Measurements from ENCODE around the gene ANKRD12.

The ANKRD12 gene

DNA sequence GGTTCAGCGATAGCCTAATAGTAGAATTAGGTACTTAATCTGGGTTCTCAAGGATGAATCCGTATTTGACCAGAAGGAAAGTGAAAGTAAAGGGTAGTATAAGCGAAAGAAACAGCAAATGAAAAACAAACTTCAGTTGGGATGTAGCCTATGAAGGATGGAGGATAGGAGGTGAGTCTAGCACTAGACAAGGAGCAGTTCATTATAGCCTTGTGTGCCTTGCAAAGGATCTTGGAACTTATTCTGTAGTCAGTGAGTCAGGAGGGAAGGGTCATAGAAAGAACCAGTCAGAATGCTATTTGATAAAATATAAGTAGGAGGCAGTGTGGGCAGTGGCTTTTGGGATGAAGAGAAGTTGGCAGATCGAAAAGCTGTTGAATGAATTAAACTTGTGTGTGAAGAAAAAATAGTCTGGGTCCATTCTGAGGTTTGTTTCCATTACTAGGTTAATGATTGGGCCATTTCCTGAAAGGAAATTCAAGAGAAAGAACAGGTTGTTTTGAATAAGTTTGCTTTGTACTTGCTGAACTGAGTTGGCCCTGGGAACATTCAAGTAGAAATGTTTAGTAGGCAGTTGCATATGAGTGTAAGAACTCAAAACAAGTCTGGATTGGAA is 48.5 kb downstream of the ANKRD12 start:
- DNase-seq (ENCODE audit: low read depth in 2 of 2), result no peak

DNA sequence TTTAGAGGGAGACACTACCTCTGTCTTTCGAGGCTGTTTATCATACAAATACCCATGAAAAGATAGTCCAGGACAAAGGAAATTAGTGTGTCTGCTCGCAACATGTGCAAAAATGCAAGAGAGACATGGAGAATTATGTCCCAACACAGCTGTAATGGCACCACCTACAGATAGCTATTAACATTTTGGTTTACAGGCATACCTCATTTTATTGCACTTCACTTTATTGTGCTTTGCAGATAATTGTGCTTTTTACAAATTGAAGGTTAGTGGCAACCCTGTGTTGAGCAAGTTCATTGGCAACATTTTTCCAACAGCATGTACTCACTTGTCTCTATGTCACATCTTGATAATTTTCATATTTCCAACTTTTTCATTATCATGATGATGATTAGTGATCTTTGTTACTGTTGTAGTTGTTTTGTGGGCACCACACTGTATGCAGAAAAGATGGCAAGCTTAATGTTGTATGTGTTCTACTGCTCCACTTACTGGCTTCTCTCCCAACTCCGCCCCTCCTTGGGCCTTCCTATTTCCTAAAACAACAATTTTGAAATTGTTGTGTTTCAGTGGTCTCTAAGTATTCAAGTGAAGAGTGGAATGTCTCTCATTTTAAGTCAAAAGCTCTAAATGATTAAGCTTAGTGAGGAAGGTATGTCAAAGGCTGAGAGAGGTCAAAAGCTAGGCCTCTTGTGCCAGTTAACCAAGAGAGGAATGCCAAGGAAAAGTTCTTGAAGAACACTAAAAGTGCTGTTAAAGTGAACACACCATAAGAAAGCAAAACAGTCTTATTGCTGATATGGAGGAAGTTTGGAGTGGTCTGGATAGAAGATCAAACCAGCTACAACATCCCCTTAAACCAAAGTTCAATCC is 52.0 kb downstream of the ANKRD12 start:
- DNase-seq (ENCODE audit: low read depth in 2 of 2), result no peak

DNA sequence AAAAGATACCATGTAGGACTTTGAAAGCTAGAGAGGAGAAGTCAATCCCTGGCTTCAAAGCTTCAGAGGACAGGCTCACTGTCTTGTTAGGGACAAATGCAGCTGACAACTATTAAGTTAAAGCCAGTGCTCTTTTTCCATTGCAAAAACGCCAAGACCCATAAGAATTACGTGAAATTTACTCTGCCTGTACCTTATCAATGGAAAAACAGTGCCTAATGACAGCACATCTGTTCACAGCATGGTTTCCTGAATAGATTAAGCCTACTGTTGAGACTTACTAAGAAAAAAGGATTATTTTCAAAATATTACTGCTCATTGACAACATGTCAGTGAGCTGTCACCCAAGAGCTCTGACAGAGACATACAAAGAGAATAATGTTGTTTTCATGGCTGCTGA is 52.9 kb downstream of the ANKRD12 start:
- no peak for DNase-seq (ENCODE audit: low read depth in 2 of 2)

DNA sequence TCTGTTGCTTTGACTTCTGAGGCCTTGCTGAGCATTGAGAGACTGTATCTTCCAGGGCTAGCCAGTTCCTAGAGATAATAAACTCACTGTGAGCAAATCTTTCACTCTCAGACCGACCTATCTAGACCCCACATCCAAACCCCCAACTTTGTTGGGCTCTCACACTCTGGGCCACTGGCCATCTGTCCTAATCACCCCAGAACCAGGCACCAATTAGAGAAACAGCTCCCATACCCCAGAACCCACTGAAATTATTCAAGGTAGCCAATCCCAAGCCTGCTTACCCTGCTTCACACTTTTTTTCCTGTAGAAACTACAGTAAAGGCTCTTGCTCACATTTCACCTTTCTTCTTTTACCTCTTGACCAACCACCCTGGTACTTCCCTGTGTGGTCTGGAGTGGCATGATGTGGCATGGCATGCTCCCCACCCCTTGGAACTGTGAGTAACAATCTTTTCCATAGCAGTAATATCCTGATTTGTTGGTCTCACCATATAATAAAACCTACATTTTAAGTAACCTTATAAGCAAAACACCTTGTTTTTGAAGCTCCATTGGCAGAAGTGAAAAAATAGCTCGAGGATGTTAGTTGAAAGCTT is 55.2 kb downstream of the ANKRD12 start:
- DNase-seq (ENCODE audit: low read depth in 2 of 2), result no peak

DNA sequence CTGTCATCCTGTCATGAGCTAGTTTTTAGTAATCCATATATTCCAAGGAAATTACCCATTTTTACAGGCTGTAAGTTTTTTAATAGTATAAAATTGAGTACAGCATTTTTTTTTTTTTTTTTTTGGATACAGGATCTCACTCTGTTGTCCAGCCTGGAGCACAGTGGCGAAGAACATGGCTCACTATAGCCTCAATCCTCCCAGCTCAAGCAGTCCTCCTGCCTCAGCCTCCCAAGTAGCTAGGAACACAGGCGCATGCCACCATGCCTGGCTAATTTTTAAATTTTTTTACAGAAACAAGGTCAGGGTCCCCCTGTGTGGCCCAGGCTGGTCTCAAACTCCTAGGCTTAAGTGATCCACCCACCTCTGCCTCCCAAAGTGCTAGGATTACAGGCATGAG is 56.5 kb downstream of the ANKRD12 start:
- DNase-seq (ENCODE audit: low read depth in 2 of 2), result no peak

DNA sequence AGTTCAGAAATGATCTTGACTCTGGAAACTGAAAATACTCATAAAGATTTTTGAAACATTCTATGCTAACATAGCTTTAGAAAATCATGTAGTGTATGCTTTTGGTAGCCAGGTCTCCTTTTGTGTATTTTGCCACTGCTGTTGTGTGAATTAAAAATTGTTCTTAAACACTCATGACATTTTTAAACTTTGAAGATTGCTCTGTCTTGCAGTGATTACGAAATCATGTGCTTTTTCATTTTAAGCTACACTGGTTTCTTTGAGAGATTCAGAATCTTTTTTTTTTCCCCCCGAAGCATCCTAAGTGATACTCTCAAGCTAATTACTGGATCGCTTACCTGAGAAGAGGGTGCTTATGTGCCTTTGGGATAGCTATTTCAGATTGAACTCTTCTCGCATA is 60.0 kb downstream of the ANKRD12 start:
- DNase-seq (ENCODE audit: low read depth in 2 of 2), result no peak

DNA sequence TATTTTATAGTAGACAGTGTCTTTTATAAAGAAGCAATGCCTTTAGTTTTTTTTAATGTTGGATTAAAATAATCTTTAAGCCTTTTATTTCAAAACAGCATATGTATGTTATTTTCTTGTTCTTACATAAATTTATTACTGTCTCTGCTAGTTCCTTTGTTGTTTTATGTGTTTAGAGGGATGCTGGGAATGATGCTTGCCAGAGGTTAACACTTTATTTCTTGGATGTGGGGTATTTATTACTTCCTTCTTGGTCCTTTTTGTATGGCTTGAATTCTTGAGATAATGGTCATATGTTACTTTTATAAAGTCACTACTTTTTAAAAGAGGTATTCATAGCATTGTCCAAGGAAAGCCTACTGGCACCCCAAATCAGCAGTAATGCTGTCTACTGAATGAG is 63.1 kb downstream of the ANKRD12 start:
- no peak for DNase-seq (ENCODE audit: low read depth in 2 of 2)

DNA sequence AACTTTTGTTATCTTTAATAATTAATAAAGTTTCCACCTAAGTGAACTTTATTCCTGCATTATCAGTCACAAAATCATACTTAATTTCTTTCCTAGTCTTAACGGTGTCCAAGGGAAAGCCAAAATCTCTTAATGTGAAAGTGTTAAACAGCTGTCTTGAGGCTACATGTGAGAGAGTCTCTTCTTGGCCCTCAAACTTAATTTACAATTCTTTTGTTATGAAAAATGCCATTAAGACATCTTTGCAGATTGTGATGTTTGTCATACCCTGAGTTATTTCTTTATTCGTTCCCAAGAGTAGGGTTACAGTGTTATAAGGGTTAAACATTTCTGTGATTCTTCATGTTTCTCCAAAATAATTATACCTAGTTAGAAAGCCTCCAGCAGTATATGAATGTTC is 64.6 kb downstream of the ANKRD12 start:
- no peak for DNase-seq (ENCODE audit: low read depth in 2 of 2)

DNA sequence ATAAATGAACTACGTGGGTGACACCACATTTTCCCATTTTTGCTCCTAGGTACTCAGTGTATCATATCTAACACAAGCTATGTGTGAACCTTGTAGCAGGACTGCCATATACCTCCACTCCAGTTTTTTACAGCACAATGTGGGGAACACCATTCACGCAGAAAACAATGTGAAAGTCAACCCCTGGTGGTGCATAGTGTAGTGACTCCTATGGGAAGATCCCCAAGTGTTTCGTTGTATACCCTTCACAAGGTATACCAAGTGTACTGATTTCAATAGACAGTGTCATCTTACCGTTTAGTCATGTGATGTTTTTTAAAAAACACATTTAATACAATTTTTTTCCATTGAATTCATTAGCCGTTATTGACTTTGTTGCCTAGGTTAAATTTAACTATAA is 68.1 kb downstream of the ANKRD12 start:
- DNase-seq (ENCODE audit: low read depth in 2 of 2), result no peak

DNA sequence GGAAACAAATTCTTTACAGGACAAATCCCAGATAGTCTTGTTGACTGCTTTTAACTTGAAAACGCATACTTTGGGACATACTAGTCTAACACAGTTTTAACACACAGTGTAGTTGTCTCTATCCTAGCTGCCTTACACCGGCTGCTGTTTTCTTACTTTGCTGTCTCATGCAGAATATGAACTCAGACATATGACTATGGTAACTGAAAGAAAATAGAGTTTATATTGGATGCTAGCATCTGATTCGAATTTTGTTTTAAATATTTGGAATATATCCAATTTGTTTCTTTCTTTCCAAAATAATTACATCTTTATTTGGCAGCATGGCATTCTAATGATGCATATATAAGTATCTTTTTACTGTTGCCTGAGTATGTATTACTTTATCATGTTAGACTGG is 69.8 kb downstream of the ANKRD12 start:
- DNase-seq (ENCODE audit: low read depth in 2 of 2), result no peak

DNA sequence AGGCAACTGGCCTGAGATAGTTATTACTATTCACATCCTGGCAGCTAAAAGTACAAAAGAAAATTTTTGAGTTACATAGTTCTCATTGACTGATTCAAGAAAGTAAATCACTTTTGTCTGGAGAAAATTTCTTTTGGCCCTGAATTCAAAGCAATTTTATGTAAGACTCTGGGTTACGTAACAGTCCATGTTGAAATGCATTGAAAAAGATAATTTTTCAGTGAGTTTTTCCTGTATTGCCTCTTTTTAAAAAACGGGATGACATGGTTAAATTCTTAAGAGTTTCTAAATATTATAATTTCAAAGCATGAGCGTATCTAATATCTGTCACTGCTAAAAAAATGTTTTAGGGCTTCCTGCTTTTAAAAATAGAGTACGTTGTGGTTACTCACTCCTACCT is 72.7 kb downstream of the ANKRD12 start:
- no peak for DNase-seq (ENCODE audit: low read depth in 2 of 2)

DNA sequence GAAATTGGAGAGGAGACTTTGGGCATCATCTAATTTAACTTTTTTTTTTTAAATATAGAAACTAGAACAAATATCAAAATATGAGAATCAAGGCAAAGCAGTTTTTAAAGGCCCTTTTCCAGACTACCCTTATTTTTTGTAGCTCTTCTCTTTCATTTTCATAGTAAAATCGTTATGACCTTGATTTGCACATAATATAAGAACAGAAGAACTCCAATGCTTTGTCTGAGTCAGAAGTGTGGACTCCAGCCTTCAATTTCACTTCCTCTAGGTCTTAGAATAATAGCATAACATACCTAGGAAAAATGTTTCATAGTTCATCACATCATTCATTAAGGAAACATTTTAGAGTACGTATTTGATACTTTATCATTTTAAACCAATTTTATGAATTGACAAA is 74.4 kb downstream of the ANKRD12 start:
- DNase-seq (ENCODE audit: low read depth in 2 of 2), result no peak

DNA sequence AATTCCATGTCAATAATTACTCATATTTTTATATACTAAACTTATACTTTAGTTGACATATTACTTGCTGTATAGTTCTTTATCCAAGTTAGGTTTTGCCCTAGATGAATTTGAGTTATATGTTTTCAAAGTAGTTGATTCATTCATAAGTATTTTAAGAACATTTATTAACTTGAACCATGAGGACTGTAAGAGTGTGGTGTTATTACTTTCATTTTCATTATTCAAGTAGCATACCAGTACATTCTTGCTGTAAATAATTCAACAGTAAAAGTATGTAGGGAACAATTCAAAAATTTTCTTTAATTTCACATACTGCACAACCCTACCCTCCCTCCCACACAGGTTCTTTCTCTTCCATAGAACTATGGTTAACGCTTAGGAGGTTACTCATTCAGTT is 75.4 kb downstream of the ANKRD12 start:
- no peak for DNase-seq (ENCODE audit: low read depth in 2 of 2)

DNA sequence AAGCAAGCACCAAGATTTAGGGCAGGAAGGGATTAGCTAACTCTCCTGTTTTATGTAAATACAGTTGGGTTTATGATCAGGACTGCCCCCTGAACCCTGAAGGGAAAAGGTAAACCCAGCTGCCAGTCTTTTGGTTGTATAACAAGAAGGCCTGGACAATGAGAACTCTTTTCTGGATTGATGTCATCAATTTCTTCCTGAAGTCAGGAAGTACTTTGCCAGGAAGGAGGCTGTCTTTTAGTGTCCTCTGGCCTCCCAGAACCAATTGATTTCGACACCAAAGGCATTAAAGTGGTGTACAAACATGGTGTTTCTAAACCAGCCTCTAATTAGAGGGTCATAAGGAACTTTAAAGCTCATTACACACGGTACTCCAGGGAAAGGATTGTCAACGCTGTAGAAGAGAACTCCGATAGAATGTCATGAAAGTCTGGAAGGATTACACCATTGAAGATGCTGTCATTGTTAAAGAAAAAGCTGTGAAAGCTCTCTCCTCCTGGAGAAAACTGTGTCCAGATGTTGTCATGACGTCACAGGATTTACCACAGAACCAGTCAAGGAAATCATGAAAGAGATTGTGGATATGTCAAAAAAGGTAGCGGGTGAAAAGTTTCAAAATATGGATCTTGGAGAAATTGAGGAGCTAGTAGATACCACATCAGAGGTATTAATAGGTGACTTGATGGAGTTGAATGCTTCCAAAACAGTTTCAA is 78.8 kb downstream of the ANKRD12 start:
- DNase-seq (ENCODE audit: low read depth in 2 of 2), result no peak

DNA sequence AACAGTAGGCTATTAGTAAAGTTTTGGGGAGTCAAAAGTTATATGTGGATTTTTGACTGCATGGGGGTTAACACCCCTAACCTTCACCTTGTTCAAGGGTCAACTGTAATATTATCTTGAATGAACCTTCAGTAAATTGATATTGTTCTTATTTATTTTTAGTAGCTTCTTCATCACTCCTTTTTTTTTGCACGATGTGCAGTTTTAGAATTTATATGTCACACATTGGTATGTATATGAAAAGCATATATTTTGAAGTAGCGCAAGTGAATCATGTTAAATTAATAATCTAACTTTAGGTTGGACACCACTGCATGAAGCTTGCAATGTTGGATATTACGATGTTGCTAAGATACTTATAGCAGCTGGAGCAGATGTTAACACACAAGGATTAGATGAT is 79.9 kb downstream of the ANKRD12 start:
- DNase-seq (ENCODE audit: low read depth in 2 of 2), result no peak

DNA sequence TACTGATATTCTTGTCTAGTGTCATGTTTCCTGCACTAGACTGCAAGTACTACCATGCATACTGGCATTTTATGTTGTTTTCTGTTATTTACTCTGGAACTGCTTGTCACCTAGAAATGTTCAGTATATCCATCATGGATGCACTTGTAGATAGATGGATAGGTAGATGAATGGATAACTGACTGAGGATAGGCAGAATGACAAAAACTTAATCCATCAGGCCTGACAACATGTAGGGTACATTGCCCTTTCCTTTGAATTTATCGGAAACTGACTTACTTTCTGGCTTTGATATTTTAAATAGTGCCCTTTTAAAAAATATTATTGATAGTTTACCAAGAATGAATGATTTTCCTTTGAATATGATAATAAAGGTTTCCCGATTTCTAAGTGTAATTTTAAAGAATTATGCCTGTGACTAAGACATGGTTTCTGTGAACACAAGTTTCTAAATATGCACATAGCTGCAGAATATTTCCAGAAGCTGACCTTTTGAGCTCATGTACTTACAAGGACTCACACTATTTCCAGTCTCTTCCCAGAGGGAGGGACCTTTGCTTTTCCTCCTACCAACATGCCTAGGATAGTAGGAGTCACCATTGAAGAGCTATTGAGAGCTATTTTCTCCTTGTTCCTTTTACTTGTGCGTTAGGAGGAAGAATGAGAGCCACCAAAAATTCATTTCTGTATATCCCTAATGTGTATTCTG is 81.3 kb downstream of the ANKRD12 start:
- no peak for DNase-seq (ENCODE audit: low read depth in 2 of 2)

DNA sequence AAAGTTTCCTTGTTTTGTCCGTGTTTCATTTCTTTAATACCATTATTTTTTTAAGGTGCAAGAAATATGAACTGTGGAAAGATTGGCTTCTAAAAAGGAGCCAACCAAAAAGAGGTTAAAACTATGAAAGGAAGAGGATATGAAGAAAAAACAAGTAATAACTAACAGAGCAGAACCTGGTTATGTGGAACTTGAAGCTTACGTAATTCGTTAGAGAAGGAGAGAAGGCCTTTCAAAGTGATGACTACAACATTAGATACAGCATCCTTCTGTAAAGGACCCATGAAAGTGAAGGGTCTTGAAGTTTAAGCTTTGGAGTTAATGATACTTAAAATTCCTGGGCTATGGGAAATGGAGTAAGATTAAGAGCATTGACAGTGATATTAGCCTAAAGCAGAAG is 84.5 kb downstream of the ANKRD12 start:
- DNase-seq (ENCODE audit: low read depth in 2 of 2), result no peak

DNA sequence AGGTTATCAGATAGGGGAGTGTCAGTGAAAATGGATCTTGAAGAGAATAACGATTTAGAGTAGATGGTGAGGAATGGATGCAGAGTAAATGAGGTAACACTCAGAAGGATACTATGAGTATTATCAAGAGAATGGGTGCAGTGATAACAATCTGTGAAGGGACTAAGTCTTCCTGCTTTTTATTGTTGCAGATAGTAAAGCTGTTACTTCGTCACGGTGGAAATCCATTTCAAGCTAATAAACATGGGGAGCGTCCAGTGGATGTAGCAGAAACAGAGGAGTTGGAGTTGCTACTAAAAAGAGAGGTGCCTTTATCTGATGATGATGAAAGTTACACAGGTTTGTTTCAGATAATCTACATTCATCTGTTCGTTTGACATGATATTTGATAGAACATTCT is 85.1 kb downstream of the ANKRD12 start:
- DNase-seq (ENCODE audit: low read depth in 2 of 2), result no peak

DNA sequence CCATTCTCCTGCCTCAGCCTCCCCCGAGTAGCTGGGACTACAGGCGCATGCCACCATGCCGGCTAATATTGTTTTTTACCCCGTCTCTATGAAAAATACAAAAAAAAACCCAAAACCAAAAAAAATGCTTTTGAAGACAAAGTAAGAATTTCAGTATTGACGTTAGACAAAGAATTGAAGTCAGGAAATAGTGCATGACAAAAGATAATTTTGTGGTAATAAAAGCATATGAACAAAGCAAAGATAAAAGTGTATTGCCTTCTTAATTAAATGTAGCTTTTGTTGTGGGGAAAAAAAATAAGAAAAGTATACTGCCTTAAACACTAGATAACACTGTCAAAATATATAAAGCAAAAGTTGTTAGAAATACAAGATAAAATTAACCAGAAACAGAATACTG is 86.8 kb downstream of the ANKRD12 start:
- no peak for DNase-seq (ENCODE audit: low read depth in 2 of 2)

DNA sequence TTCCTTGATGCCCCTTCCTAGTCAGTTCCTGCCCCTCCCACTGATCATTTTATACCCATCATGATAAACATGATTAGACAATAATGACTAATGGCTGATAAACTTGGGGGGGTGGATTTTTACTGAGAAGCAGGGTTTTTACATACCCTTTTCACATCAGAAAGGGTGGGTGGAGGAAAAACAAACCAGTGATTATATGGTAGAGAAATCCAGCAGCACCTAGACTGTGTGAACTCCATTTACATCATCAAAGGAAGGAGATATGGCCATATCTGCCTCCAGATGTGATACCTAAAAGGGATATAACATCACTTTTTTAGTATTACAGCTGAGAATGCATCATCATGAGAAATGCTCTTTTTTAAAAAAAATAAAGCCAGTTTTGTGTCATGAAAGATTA is 89.9 kb downstream of the ANKRD12 start:
- DNase-seq (ENCODE audit: low read depth in 2 of 2), result no peak

DNA sequence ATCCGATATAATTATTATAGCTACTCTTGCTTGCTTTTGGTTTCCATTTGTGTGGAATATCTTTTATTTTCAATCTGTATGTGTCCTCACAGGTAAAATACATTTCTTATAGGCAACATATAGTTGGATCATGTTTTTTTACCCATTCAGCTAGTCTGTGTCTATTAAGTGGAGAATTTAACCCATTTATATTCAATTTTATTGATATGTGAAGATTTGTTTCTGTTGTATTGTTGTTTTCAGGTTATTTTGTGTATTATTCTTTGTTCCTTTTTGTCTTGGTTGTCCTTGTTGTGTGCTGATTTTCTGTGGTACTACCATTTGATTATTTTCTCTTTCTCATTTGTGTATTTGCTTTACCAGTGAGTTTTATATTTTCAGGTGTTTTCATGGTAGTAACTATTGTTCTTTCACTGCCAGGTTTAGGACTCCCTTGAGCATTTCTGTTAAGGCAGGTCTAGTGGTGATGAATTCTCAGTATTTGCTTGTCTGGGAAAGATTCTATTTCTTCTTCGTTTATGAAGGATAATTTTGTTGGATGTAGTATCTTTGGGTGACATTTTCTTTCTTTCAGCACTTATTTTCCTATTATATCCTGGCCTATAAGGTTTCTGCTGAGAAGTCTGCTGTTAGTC is 95.4 kb downstream of the ANKRD12 start:
- DNase-seq (ENCODE audit: low read depth in 2 of 2), result no peak

Data from stimulated activated CD8-positive, alpha-beta memory T cell treated with anti-CD3 and anti-CD28 coated beads, Interleukin-7, amount 100 ng/mL, for 1 hour (primary cell).